NCI-H1417 treated with DMSO at 0.1 percent for 48 hours (cell line): ENCODE data around the gene NDUFB6.
"Not testable (repeated sequence)": the region's sequence is repeated elsewhere in the genome, so short reads cannot be mapped to it uniquely, and the experiment has no call there.

Experiments used
- DNase-seq: peaks from one replicate; lab custom pipeline; 2025; lab: John Stamatoyannopoulos, UW

NDUFB6 gene

GRCh38 chr9:32572900-32573523 lies at the start of gene NDUFB6:
Gene NDUFB6, minus strand, starts transcription at chr9:32573159. Its CDS starts 99 bp downstream, at chr9:32573060.
- DNase-seq: peak; percentile 37

GRCh38 chr9:32618261-32618660 lies 45.3 kb upstream of the NDUFB6 start:
- no peak for DNase-seq

- no peak for DNase-seq
Observed at GRCh38 chr9:32606811-32607210, 33.9 kb upstream of the NDUFB6 start.

GRCh38 chr9:32603914-32604852 lies 31.2 kb upstream of the NDUFB6 start:
- no peak for DNase-seq

- DNase-seq: not testable (repeated sequence)
Observed at GRCh38 chr9:32599021-32599420, 26.1 kb upstream of the NDUFB6 start.

- no peak for DNase-seq
Observed at GRCh38 chr9:32596936-32597335, 24.0 kb upstream of the NDUFB6 start.

GRCh38 chr9:32596096-32596865 lies 23.3 kb upstream of the NDUFB6 start:
- no peak for DNase-seq

GRCh38 chr9:32590898-32591297 lies 17.9 kb upstream of the NDUFB6 start:
- no peak for DNase-seq

GRCh38 chr9:32590476-32590875 lies 17.5 kb upstream of the NDUFB6 start:
- DNase-seq: no peak

- DNase-seq: no peak
Observed at GRCh38 chr9:32589083-32589723, 16.2 kb upstream of the NDUFB6 start.

GRCh38 chr9:32587901-32588300 lies 14.9 kb upstream of the NDUFB6 start:
- no peak for DNase-seq

- no peak for DNase-seq
Observed at GRCh38 chr9:32584784-32585183, 11.8 kb upstream of the NDUFB6 start.

- no peak for DNase-seq
Observed at GRCh38 chr9:32581512-32582143, 8.7 kb upstream of the NDUFB6 start.

- DNase-seq: no peak
Observed at GRCh38 chr9:32580631-32581300, 7.8 kb upstream of the NDUFB6 start.

GRCh38 chr9:32579706-32580331 lies 6.9 kb upstream of the NDUFB6 start:
- DNase-seq: peak; percentile 9

- DNase-seq: no peak
Observed at GRCh38 chr9:32578976-32579375, 6.0 kb upstream of the NDUFB6 start.

- no peak for DNase-seq
Observed at GRCh38 chr9:32577316-32577715, 4.4 kb upstream of the NDUFB6 start.

- DNase-seq: no peak
Observed at GRCh38 chr9:32574858-32575257, 1.9 kb upstream of the NDUFB6 start.

GRCh38 chr9:32573821-32574220 lies 862 bp upstream of the NDUFB6 start:
- DNase-seq: no peak
